Femur (tissue), 1 donor: ENCODE results near the gene ATOSB.

Experiments
- DNase-seq: peaks from one replicate; pipeline ENCODE4 v3.0.0-alpha.2; 2017

ATOSB gene

GRCh38 chr9:35079426-35080341 is 36.0 kb downstream of the ATOSB start, which contains the start of gene FANCG:
TSS of gene FANCG (minus strand) at chr9:35079942. CDS start at chr9:35079524, 418 bp downstream.
- DNase-seq: peak; percentile 95

- DNase-seq: no peak
These were observed 36.6 kb downstream of the ATOSB start for GRCh38 chr9:35079041-35079425.

GRCh38 chr9:35078066-35078465 is 37.6 kb downstream of the ATOSB start:
- no peak for DNase-seq

GRCh38 chr9:35076848-35077247 is 38.8 kb downstream of the ATOSB start:
- no peak for DNase-seq

- DNase-seq: no peak
These were observed 40.3 kb downstream of the ATOSB start for GRCh38 chr9:35075358-35075757.

- DNase-seq: no peak
These were observed 40.9 kb downstream of the ATOSB start for GRCh38 chr9:35074791-35075190.

GRCh38 chr9:35074141-35074540 is 41.5 kb downstream of the ATOSB start:
- DNase-seq: no peak

- DNase-seq: no peak
These were observed 42.4 kb downstream of the ATOSB start for GRCh38 chr9:35073279-35073612.

GRCh38 chr9:35072461-35073278 is 43.0 kb downstream of the ATOSB start, which contains the start of gene VCP:
TSS of gene VCP (minus strand) at chr9:35072625. CDS start at chr9:35072353, 272 bp downstream.
- peak; percentile 99 for DNase-seq

GRCh38 chr9:35071814-35072460 is 43.7 kb downstream of the ATOSB start:
- peak; percentile 89 for DNase-seq

- DNase-seq: no peak
These were observed 44.5 kb downstream of the ATOSB start for GRCh38 chr9:35070823-35071813.

- no peak for DNase-seq
These were observed 46.6 kb downstream of the ATOSB start for GRCh38 chr9:35069020-35069419.

GRCh38 chr9:35067056-35067455 is 48.6 kb downstream of the ATOSB start:
- DNase-seq: no peak

- no peak for DNase-seq
These were observed 55.0 kb downstream of the ATOSB start for GRCh38 chr9:35060548-35061207.

- no peak for DNase-seq
These were observed 56.2 kb downstream of the ATOSB start for GRCh38 chr9:35059438-35059837.

- no peak for DNase-seq
These were observed 58.4 kb downstream of the ATOSB start for GRCh38 chr9:35057271-35057620.

- no peak for DNase-seq
These were observed 58.9 kb downstream of the ATOSB start for GRCh38 chr9:35056571-35057270.

- no peak for DNase-seq
These were observed 60.6 kb downstream of the ATOSB start for GRCh38 chr9:35054871-35055644.

GRCh38 chr9:35054185-35054835 is 61.4 kb downstream of the ATOSB start:
- DNase-seq: no peak
